Dermis microvascular lymphatic vessel endothelial cell (primary cell): ENCODE data around the gene ERCC5. TPM values are rescaled to one million over a fixed set of nuclear protein-coding genes. Genes with fewer than 3 reads are reported as not detected.

Experiments used
- DNase-seq, 2 donors: peaks; one replicate each; pipeline versions ENCODE4 v3.0.0 to v3.0.0-alpha.2; 2010; ENCODE audit warnings: low read depth in 2 of 2
- total RNA-seq: library from RNA; depleted of rRNA; stranded (reverse); fragments of >200 nt; gene quantifications from 2 replicates; pipeline ENCODE4 v1.2.1, GENCODE V29; 2014

Gene ERCC5
- total RNA-seq, 1 donor from 2014 or later = 41.1 TPM

GRCh38 chr13:102839462-102839861 is 6.4 kb upstream of the ERCC5 start:
- no peak for DNase-seq

DNA sequence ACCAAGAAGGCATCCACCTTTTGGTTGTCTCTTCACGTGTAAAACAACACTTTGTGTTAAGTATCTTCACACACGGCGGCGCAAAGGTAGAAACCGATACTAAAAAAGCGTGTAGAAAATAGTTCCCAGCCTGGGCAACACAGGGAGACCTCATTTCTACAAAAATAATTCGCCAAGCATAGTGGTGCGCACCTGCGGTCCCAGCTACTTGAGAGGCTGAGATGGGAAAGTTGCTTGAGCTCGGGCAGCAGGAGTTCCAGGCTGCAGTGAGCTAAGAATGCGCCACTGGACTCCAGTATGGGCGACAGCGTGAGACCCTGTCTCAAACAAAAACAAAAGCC is 573 bp upstream of the ERCC5 start:
- DNase-seq = no peak

DNA sequence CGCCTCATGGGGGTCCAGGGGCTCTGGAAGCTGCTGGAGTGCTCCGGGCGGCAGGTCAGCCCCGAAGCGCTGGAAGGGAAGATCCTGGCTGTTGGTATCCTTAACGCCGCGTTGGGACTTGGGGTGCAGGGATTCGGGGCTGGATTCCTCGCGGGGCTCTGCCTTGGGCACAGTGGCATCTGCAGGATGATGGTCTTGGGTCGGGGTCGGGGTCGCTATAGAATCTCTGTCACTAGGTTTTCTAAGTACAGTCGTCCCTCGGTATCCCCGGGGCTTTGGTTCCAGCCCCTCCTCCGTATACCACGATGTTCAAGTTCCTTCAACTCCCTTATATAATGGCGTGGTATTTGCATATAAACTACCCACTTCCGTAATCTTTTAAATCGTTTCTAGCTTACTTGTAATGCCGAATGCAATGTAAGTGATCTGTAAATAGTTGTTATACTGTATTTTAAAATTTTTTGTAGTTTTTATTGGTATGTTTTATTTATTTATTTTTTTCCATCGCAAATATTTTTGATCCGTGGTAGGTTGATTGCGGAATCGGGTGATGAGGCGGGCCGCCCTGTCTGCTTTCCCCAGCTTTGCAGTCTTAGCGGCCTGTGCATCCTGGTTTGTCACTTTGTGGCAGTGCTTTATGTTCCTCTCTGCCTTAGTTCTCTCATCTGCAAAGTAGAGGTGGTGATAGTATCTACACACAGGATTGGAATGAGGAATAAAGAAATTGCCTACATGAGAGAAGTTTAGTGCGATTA is 606 bp downstream of the ERCC5 start:
- DNase-seq = peak in 1 of 2 donors; percentile 56

GRCh38 chr13:102847272-102848234 is 1.7 kb downstream of the ERCC5 start:
- DNase-seq = peak; percentile 36 to 52

- DNase-seq = no peak
These were observed 3.1 kb downstream of the ERCC5 start for GRCh38 chr13:102848956-102849355.

- DNase-seq = no peak
These were observed 6.7 kb downstream of the ERCC5 start for GRCh38 chr13:102852556-102852955.

- peak in 1 of 2 donors; percentile 3 for DNase-seq
These were observed 8.8 kb downstream of the ERCC5 start for GRCh38 chr13:102854675-102855074.

DNA sequence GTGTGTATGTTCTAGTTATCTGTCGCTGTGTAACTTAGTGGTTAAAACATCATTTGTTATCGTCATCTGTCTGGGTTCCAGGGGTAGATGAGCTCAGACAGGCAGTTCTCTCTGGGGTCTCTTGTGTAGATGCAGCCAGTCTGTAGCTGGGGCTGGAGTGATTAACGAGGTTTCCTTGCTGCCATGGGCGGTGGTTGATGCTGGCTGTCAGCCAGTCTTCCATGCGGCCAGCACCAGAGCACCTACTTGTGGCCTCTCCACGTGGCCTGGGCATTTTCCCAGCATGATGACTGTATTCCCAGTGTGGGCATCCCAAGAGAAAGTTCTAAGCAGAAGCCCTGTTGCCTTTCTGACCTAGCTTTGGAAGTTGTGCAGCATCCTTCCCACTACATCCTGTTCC is 10.7 kb downstream of the ERCC5 start:
- DNase-seq = peak in 1 of 2 donors; percentile 21

DNA sequence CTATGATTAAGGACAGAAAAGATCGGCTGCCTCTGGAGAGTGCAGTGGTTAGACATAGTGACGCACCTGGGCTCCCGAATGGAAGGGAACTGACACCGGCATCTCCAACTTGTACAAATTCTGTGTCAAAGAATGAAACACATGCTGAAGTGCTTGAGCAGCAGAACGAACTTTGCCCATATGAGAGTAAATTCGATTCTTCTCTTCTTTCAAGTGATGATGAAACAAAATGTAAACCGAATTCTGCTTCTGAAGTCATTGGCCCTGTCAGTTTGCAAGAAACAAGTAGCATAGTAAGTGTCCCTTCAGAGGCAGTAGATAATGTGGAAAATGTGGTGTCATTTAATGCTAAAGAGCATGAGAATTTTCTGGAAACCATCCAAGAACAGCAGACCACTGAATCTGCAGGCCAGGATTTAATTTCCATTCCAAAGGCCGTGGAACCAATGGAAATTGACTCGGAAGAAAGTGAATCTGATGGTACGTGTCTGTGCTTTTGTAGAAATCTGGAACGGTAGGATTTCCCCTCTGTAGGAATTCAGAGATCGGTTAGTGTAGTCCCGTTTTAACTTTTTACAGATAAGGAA is 16.9 kb downstream of the ERCC5 start:
- DNase-seq = peak; percentile 38 to 86

GRCh38 chr13:102863590-102863989 is 17.8 kb downstream of the ERCC5 start:
- no peak for DNase-seq

- DNase-seq = no peak
These were observed 22.6 kb downstream of the ERCC5 start for GRCh38 chr13:102868366-102868936.

- DNase-seq = no peak
These were observed 24.3 kb downstream of the ERCC5 start for GRCh38 chr13:102869948-102870676.

DNA sequence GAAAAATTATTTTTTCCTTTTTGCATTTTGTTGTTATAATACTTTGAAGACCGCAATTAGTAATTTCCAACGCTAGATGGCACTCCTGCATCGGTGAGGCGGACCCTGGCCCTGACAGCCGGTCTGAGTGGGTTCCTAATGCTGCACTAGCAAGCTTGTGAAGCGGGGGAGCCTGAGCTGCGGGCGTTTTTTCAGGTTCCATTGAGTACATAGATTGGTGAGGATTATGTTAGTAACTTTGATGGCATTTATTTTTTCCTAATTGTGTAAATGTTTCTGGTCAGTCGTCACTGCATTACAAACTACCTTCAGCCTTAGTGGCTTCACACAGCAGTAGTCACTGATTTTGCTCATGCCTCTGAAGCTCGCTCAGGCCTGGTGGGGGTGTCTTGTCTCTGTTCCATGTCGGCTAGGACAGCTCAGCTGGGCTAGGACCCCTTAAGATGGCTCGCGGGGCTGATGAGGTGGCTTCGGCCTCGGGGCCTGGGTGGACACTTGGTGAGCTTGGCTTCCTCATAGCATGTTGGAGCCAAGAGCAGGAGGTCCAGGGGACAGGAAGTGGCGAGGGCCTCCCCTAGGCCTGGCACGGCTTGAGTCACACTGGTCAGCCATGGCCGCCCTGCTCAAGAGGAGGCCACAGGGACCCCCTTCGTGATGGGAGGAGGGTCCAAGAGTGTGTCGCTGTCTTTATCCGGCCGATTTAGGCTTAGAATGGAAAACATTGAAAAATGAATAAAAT is 25.0 kb downstream of the ERCC5 start:
- peak in 1 of 2 donors; percentile 67 for DNase-seq

- no peak for DNase-seq
These were observed 26.3 kb downstream of the ERCC5 start for GRCh38 chr13:102872131-102872530.

- DNase-seq = no peak
These were observed 26.7 kb downstream of the ERCC5 start for GRCh38 chr13:102872531-102872930.

DNA sequence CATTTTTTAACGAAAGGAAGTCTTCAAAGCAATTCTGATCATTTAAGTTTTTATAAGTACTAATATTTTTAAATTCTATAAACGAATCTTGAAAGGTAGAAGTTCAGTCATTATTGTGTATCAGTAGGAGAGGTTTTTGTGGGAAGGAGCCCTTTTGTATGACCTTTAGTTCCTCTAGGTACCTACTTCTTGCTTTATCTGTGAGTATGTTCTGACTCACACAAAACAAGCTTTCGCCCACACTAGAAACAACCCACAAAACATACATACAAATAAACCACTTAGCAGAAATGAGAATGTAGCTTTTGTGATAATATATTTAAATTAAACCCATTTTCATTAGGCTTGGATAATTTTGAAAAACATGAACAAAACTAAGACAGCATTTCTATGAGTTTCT is 27.8 kb downstream of the ERCC5 start:
- peak in 1 of 2 donors; percentile 34 for DNase-seq

DNA sequence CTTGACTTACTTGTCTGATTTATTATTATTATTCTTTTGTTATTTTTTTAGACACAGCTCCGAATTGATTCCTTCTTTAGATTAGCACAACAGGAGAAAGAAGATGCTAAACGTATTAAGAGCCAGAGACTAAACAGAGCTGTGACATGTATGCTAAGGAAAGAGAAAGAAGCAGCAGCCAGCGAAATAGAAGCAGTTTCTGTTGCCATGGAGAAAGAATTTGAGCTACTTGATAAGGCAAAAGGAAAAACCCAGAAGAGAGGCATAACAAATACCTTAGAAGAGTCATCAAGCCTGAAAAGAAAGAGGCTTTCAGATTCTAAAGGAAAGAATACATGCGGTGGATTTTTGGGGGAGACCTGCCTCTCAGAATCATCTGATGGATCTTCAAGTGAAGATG is 29.4 kb downstream of the ERCC5 start:
- DNase-seq = no peak

- DNase-seq = no peak
These were observed 31.5 kb downstream of the ERCC5 start for GRCh38 chr13:102877303-102877702.

DNA sequence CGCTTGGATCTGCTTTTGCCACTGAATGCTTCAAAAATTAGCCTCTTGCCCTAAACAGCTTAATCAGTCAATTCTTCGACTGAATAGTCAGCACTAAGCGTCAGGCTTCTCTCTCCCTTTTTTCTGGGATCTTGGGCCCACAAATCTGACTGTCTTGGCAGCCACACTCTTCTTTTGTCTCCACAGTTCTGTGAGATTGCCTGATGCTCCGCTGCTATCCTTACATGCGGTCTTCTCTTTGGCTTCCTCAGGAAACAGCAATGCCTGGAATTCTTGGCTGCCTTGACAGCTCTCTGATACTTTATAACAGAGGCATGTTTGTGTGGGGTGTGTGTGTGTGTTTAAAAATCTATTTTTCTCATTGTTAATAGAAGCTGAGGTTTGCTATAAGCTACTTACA is 32.6 kb downstream of the ERCC5 start:
- peak in 1 of 2 donors; percentile 21 for DNase-seq

DNA sequence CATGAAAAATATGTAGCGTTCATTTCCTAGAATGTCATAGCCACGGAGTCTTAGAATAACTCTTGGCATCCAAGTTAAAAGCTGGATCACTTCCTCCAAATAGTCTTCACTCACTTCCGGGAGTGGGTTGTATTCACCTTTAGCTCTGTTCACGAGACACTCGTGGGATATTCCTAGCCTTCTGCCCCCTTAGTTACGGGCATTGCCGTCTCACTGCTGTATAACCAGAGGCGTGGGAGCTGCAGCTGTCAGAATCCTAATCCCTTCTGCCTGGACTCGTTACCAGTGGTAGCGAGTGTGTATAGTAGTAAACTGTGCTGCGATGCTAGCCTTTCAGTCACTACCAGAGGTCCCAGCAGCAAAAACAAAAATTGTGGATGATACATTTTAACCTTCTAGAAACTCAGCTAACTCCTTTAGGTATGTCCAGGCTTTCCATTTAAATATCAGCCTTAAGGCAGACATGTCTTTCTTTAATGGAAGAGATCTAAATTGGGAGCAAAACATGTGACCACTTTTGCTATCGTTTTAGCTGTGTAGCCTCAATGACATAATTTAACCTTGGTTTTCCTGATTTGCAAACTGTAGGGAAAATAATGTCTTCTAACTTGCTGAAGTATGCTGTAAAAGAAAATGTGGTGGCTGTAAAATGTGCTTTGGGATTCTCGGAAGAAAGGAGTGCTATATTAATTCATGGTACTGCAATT is 34.1 kb downstream of the ERCC5 start:
- no peak for DNase-seq
